ENCODE measurements around the gene NAXD.
"Not testable (repeated sequence)": the region's sequence is repeated elsewhere in the genome, so short reads cannot be mapped to it uniquely, and the experiment has no call there.

NAXD gene

GRCh38 chr13:110628952-110629701 lies 13.8 kb downstream of the NAXD start:
- no peak for DNase-seq

GRCh38 chr13:110629735-110630134 lies 14.4 kb downstream of the NAXD start:
- peak; percentile 21 for DNase-seq

- DNase-seq, result no peak
Measured at GRCh38 chr13:110630566-110631119, 15.3 kb downstream of the NAXD start.

- DNase-seq, result not testable (repeated sequence)
Measured at GRCh38 chr13:110632255-110632654, 16.9 kb downstream of the NAXD start.

- DNase-seq, result no peak
Measured at GRCh38 chr13:110633776-110634175, 18.4 kb downstream of the NAXD start.

GRCh38 chr13:110634558-110634957 lies 19.2 kb downstream of the NAXD start:
- DNase-seq, result no peak

GRCh38 chr13:110635405-110636002 lies 20.2 kb downstream of the NAXD start:
- DNase-seq, result no peak

GRCh38 chr13:110636053-110636475 lies 20.7 kb downstream of the NAXD start:
- no peak for DNase-seq

GRCh38 chr13:110636701-110637201 lies 21.4 kb downstream of the NAXD start:
- no peak for DNase-seq

GRCh38 chr13:110637275-110637674 lies 21.9 kb downstream of the NAXD start:
- no peak for DNase-seq

GRCh38 chr13:110637747-110638146 lies 22.4 kb downstream of the NAXD start:
- DNase-seq, result no peak

GRCh38 chr13:110638257-110638656 lies 22.9 kb downstream of the NAXD start:
- DNase-seq, result no peak

- DNase-seq, result no peak
Measured at GRCh38 chr13:110638814-110639806, 23.8 kb downstream of the NAXD start.

GRCh38 chr13:110639935-110640334 lies 24.6 kb downstream of the NAXD start:
- DNase-seq, result no peak

- DNase-seq, result no peak
Measured at GRCh38 chr13:110640591-110641029, 25.3 kb downstream of the NAXD start.

- DNase-seq, result no peak
Measured at GRCh38 chr13:110641055-110642015, 26.0 kb downstream of the NAXD start.

GRCh38 chr13:110642291-110642981 lies 27.1 kb downstream of the NAXD start:
- no peak for DNase-seq

GRCh38 chr13:110643324-110643723 lies 28.0 kb downstream of the NAXD start:
- DNase-seq, result no peak

GRCh38 chr13:110643768-110644421 lies 28.6 kb downstream of the NAXD start:
- DNase-seq, result no peak

GRCh38 chr13:110644892-110645521 lies 29.7 kb downstream of the NAXD start:
- DNase-seq, result peak; percentile 58
